D721Med (cell line): Measurements from ENCODE around the gene ABCB6.

Experiments used
- DNase-seq: peaks from one replicate; pipeline ENCODE4 v3.0.0; 2011; ENCODE audit warnings: low spot score; ENCODE audit not compliant: insufficient read length
- FAIRE-seq: peaks from 2 replicates; lab custom pipeline; 2011; peaks lifted over from hg19 to GRCh38; lab: Jason Lieb, UNC
- CTCF ChIP-seq: IDR thresholded peaks from 2 replicates; pipeline ENCODE4 v1.5.1; 2012; ENCODE audit warnings: mild to moderate bottlenecking, control low read depth; ENCODE audit not compliant: insufficient read depth; ENCODE audit errors: missing control alignments

The ABCB6 gene

GRCh38 chr2:219253753-219254589 is 35.2 kb upstream of the ABCB6 start, which contains the start of gene TUBA4A:
TUBA4A (minus strand) TSS chr2:219253918; CDS start chr2:219253858, 60 bp downstream.
- no peak for FAIRE-seq

GRCh38 chr2:219252900-219253752 is 34.4 kb upstream of the ABCB6 start, which contains the start of gene TUBA4B:
TUBA4B (plus strand) TSS chr2:219253243; CDS start chr2:219253408, 165 bp downstream.
- no peak for TF ChIP-seq CTCF
- DNase-seq (no peak), FAIRE-seq (no peak)

More at GRCh38 chr2:219253753-219254589, 35.2 kb upstream of the ABCB6 start, which contains the start of gene TUBA4A:
- peak; percentile 93 for DNase-seq
- no peak for TF ChIP-seq CTCF

GRCh38 chr2:219252570-219252899 is 33.8 kb upstream of the ABCB6 start:
- TF ChIP-seq CTCF, result no peak
- no peak for FAIRE-seq

GRCh38 chr2:219252084-219252483 is 33.3 kb upstream of the ABCB6 start:
- TF ChIP-seq CTCF, result no peak
- DNase-seq, result no peak
- FAIRE-seq, result no peak

More at GRCh38 chr2:219252570-219252899, 33.8 kb upstream of the ABCB6 start:
- DNase-seq, result no peak

- no peak for FAIRE-seq
- no peak for DNase-seq
- no peak for TF ChIP-seq CTCF
Measured at GRCh38 chr2:219251656-219252055, 32.9 kb upstream of the ABCB6 start.

- FAIRE-seq (no peak), DNase-seq (no peak)
- TF ChIP-seq CTCF, result no peak
Measured at GRCh38 chr2:219250049-219250781, 31.5 kb upstream of the ABCB6 start.
